Measurements from ENCODE around the gene TMEM198. TPM values are rescaled to one million over a fixed set of nuclear protein-coding genes. Genes with fewer than 3 reads are reported as not detected.
A peak's percentile ranks its signal among the peaks of the same experiment; 100 is the strongest.

The TMEM198 gene
- total and polyA plus RNA-seq, 9 of the 15 experiments (the other 6 are each of a cell fraction or from before 2014, with no cell fraction given), result 0.03 to 3.8 (median 1.0) TPM

- CTCF ChIA-PET (ENCODE audit: low intra/inter-chr PET ratio), result interaction anchor here (0.6 to 3.2 kb wide), 7 partner anchors 16 to 127 kb away, joined by 3 to 25 read pairs (median 9); a partner anchor contains a TSS
- TF ChIP-seq RB1 (IDR thresholded peaks at IDR 0.05; ENCODE audit: low read depth) (peak; percentile 56; the same call in 1 of the 2 replicates), RCOR1 (IDR thresholded peaks at IDR 0.05; ENCODE audit: borderline replicate concordance in 1 of 2, low read depth in 2 of 2, low read length in 2 of 2) (no peak), NEUROD1 (IDR thresholded peaks at IDR 0.05; ENCODE audit: borderline replicate concordance, low read depth, low read length, partially characterized antibody) (peak; percentile 56), ARID1B (IDR thresholded peaks at IDR 0.05) (no peak), FOSL1 (tag; conservative IDR thresholded peaks at IDR 0.05) (no peak), REST (IDR thresholded peaks at IDR 0.05; ENCODE audit: borderline replicate concordance) (peak; percentile 95), REST (CRISPR knock-in tag; IDR thresholded peaks at IDR 0.05; ENCODE audit: low read depth) (peak; percentile 47; the same call in 1 of the 2 replicates), HMGN3 (IDR thresholded peaks at IDR 0.05; ENCODE audit: borderline replicate concordance, extremely low read depth, insufficient read length, low read depth, low read length) (peak; percentile 47), ARID2 (IDR thresholded peaks at IDR 0.05) (peak; percentile 95)
These were observed 13.5 kb upstream of the TMEM198 start for GRCh38 chr2:219530048-219530963.

More at GRCh38 chr2:219530048-219530963, 13.5 kb upstream of the TMEM198 start:
- Histone ChIP-seq H3K36me3 (ENCODE audit: control insufficient read depth, insufficient read depth, low read length) (peaks cover 49% of the 10 kb centered on the region; the same call in 2 of the 3 replicates), H3K9me3 (replicated peaks; ENCODE audit: control insufficient read depth, insufficient read depth, low read depth, low read length) (no peaks in the 10 kb centered on the region), H4K20me1 (replicated peaks; ENCODE audit: control insufficient read depth, insufficient read depth, low read length) (0 out of 2 replicates have a peak, but pooled peaks cover 3% of the 10 kb centered on the region), H3K27ac (ENCODE audit: extremely low read depth, low read depth, low read length) (no peak overlapping the region), H3K79me2 (ENCODE audit: control insufficient read depth, insufficient read depth, low read length) (peaks cover 70% of the 10 kb centered on the region), H3K4me1 (replicated peaks in 1 of 2; ENCODE audit: control insufficient read depth in 2 of 2, insufficient read depth in 2 of 2, low read length in 2 of 2) (peaks cover 47 to 61% of the 10 kb centered on the region in 2 experiments), H3K27me3 (ENCODE audit: control insufficient read depth in 2 of 2, insufficient read depth in 2 of 2, low read length in 2 of 2) (no peaks in the 10 kb centered on the region), H2AFZ (ENCODE audit: low read depth, low read length) (0 out of 2 replicates have a peak overlapping the region, but pooled peaks have one; percentile 32), H3K4me3 (no peak overlapping the region), H3K9ac (ENCODE audit: insufficient read depth in 1 of 2, low read depth in 2 of 2, low read length in 2 of 2) (peak overlapping the region; percentile 45 to 82; a peak in 3 of 4 replicates), H3K9me1 (ENCODE audit: control insufficient read depth, insufficient read depth, low read length) (no peaks in the 10 kb centered on the region), H3K4me2 (ENCODE audit: insufficient read depth, low read length) (peak overlapping the region; percentile 63)
- POLR2A ChIA-PET, result interaction anchor here (0.6 to 1.2 kb wide), 5 partner anchors 11 to 500 kb away, joined by 3 to 4 read pairs (median 4); no protein-coding TSS in a partner anchor
- in situ Hi-C loops (cut with MboI), result loop anchor here (5.0 kb wide), 1 partner anchor 123 kb away; no protein-coding TSS in a partner anchor
- FAIRE-seq (peak; percentile 91), DNase-seq (ENCODE audit: extremely low read depth in 1 of 4, low spot score in 3 of 4) (peak; percentile 74 to 88 (median 82)), ATAC-seq (peak; percentile 80)
- WGBS (ENCODE audit: insufficient coverage, low coverage, missing lambda C conversion rate), result 38% methylated on average over 9 of the region's 21 CpGs
- intact Hi-C loops (cut with micrococcal nuclease), result loop anchor here (1.0 to 2.0 kb wide), 4 partner anchors 36 to 127 kb away; no protein-coding TSS in a partner anchor
- no TSS peak for BruUV-seq (replicated peaks)

All from K562 (cell line).